ENCODE data around the gene UTY. TPM values are rescaled to one million over a fixed set of nuclear protein-coding genes. Genes with fewer than 3 reads are reported as not detected.

UTY gene
- polyA plus RNA-seq, 3 donors, result not detected

- no CpG with 5 or more reads among the region's 1 CpG for WGBS (ENCODE audit: insufficient coverage)
Measured at GRCh38 chrY:13501215-13501614, 21.4 kb upstream of the UTY start.

GRCh38 chrY:13493737-13494136 lies 13.9 kb upstream of the UTY start:
- no peaks in the 10 kb centered on the region for H3K36me3 Mint-ChIP-seq
- H3K27me3 Mint-ChIP-seq (ENCODE audit: low read depth in 3 of 3), result no peaks in the 10 kb centered on the region
- WGBS (ENCODE audit: insufficient coverage), result no CpG with 5 or more reads among the region's 3 CpGs
- H3K9ac ChIP-seq (ENCODE audit: insufficient read depth, low read length, poor library complexity, severe bottlenecking), result no peak overlapping the region
- no peaks in the 10 kb centered on the region for H3K4me1 ChIP-seq (ENCODE audit: control insufficient read depth in 1 of 2, insufficient read depth in 2 of 2, low read length in 2 of 2)
- no peaks in the 10 kb centered on the region for H4K20me1 ChIP-seq (ENCODE audit: insufficient read depth, low read length)
- no peak overlapping the region for H3K4me3 Mint-ChIP-seq
- no peak overlapping the region for H3K4me3 ChIP-seq (replicated peaks in 1 of 3; ENCODE audit: low read depth in 2 of 3, low read length in 3 of 3)
- DNase-seq, result no peak
- no peak overlapping the region for H2AFZ ChIP-seq (ENCODE audit: insufficient read depth, low read depth, low read length, poor library complexity, severe bottlenecking)
- no peaks in the 10 kb centered on the region for H3K9me3 ChIP-seq (replicated peaks in 1 of 2; ENCODE audit: control insufficient read depth in 1 of 2, insufficient read depth in 1 of 2, low read length in 2 of 2)
- H3K9me3 Mint-ChIP-seq, result no peaks in the 10 kb centered on the region
- no peaks in the 10 kb centered on the region for H3K36me3 ChIP-seq (replicated peaks in 1 of 2; ENCODE audit: control insufficient read depth in 1 of 2, insufficient read depth in 2 of 2, low read length in 2 of 2)
- H3K27ac Mint-ChIP-seq, result no peak overlapping the region
- no peak overlapping the region for H3K27ac ChIP-seq (ENCODE audit: low read depth in 1 of 2, low read length in 2 of 2)
- no peaks in the 10 kb centered on the region for H3K79me2 ChIP-seq (ENCODE audit: insufficient read depth, low read length)
- H3K4me2 ChIP-seq (replicated peaks; ENCODE audit: extremely low read depth, low read length, poor library complexity, severe bottlenecking), result no peak overlapping the region
- intact Hi-C loops (cut with micrococcal nuclease), result no loop called here
- H3K27me3 ChIP-seq (ENCODE audit: control insufficient read depth in 2 of 2, insufficient read depth in 2 of 2, low read length in 2 of 2), result no peaks in the 10 kb centered on the region
- TF ChIP-seq, protein P1, sequence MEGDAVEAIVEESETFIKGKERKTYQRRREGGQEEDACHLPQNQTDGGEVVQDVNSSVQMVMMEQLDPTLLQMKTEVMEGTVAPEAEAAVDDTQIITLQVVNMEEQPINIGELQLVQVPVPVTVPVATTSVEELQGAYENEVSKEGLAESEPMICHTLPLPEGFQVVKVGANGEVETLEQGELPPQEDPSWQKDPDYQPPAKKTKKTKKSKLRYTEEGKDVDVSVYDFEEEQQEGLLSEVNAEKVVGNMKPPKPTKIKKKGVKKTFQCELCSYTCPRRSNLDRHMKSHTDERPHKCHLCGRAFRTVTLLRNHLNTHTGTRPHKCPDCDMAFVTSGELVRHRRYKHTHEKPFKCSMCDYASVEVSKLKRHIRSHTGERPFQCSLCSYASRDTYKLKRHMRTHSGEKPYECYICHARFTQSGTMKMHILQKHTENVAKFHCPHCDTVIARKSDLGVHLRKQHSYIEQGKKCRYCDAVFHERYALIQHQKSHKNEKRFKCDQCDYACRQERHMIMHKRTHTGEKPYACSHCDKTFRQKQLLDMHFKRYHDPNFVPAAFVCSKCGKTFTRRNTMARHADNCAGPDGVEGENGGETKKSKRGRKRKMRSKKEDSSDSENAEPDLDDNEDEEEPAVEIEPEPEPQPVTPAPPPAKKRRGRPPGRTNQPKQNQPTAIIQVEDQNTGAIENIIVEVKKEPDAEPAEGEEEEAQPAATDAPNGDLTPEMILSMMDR (IDR thresholded peaks at IDR 0.05), result no peak
- no peaks in the 10 kb centered on the region for H3K4me1 Mint-ChIP-seq

More at GRCh38 chrY:13501215-13501614, 21.4 kb upstream of the UTY start:
- Mint-ChIP-seq H3K36me3 (no peaks in the 10 kb centered on the region), H3K9me3 (peaks cover 0 to 4% (median 0%) of the 10 kb centered on the region in 7 donors), H3K27ac (no peak overlapping the region), H3K27me3 (ENCODE audit: low read depth in 3 of 3) (peaks cover 0 to 2% (median 1%) of the 10 kb centered on the region in 3 donors), H3K4me1 (no peaks in the 10 kb centered on the region), H3K4me3 (no peak overlapping the region)
- intact Hi-C loops (cut with micrococcal nuclease), result no loop called here
- Histone ChIP-seq H3K4me3 (replicated peaks in 1 of 3; ENCODE audit: low read depth in 2 of 3, low read length in 3 of 3) (no peak overlapping the region), H3K36me3 (replicated peaks in 1 of 2; ENCODE audit: control insufficient read depth in 1 of 2, insufficient read depth in 2 of 2, low read length in 2 of 2) (no peaks in the 10 kb centered on the region), H3K4me1 (ENCODE audit: control insufficient read depth in 1 of 2, insufficient read depth in 2 of 2, low read length in 2 of 2) (no peaks in the 10 kb centered on the region), H3K9me3 (replicated peaks in 1 of 2; ENCODE audit: control insufficient read depth in 1 of 2, insufficient read depth in 1 of 2, low read length in 2 of 2) (no peaks in the 10 kb centered on the region), H3K4me2 (replicated peaks; ENCODE audit: extremely low read depth, low read length, poor library complexity, severe bottlenecking) (no peak overlapping the region), H2AFZ (ENCODE audit: insufficient read depth, low read depth, low read length, poor library complexity, severe bottlenecking) (no peak overlapping the region), H3K27me3 (ENCODE audit: control insufficient read depth in 2 of 2, insufficient read depth in 2 of 2, low read length in 2 of 2) (no peaks in the 10 kb centered on the region), H3K27ac (ENCODE audit: low read depth in 1 of 2, low read length in 2 of 2) (no peak overlapping the region), H3K79me2 (ENCODE audit: insufficient read depth, low read length) (no peaks in the 10 kb centered on the region), H4K20me1 (ENCODE audit: insufficient read depth, low read length) (no peaks in the 10 kb centered on the region), H3K9ac (ENCODE audit: insufficient read depth, low read length, poor library complexity, severe bottlenecking) (no peak overlapping the region)
- DNase-seq, result no peak
- TF ChIP-seq, protein P1 (IDR thresholded peaks at IDR 0.05), result no peak

All from CD14-positive monocyte (primary cell).